K562 (cell line): ENCODE data around the gene LAMTOR4. TPM values are rescaled to one million over a fixed set of nuclear protein-coding genes. Genes with fewer than 3 reads are reported as not detected.

ENCODE experiments used
- CCNT2 ChIP-seq: IDR thresholded peaks from 2 replicates; pipeline ENCODE4 v1.6.1; 2011; ENCODE audit warnings: borderline replicate concordance, low read depth, mild to moderate bottlenecking, moderate library complexity, mixed read lengths, low read length; ENCODE audit not compliant: insufficient read length; ENCODE audit errors: extremely low read depth
- CTBP1 ChIP-seq: fragments of 450-650 bp; IDR thresholded peaks from 2 replicates; pipeline ENCODE4 v1.6.1; 2016; ENCODE audit warnings: borderline replicate concordance
- CXXC5 ChIP-seq: fragments of 250-450 bp; sonication (Bioruptor Pico); IDR thresholded peaks from 2 replicates; pipeline ENCODE4 v1.8.0; 2022; ENCODE audit warnings: inconsistent platforms, mild to moderate bottlenecking, moderate library complexity
- E2F6 ChIP-seq, 2 experiments: IDR thresholded peaks; 2 replicates each; pipeline ENCODE4 v1.6.1; 2011; ENCODE audit warnings: borderline replicate concordance in 1 of 2, control low read depth in 1 of 2, low read depth in 1 of 2, low read length in 1 of 2, mild to moderate bottlenecking in 1 of 2, mixed read lengths in 1 of 2, moderate library complexity in 1 of 2; ENCODE audit not compliant: insufficient read depth in 1 of 2, insufficient read length in 1 of 2, poor library complexity in 1 of 2, severe bottlenecking in 1 of 2; ENCODE audit errors: extremely low read depth in 1 of 2
- GABPA ChIP-seq: fragments of 200-800 bp; sonication (Bioruptor generic); conservative IDR thresholded peaks from 2 replicates; pipeline ENCODE4 v1.6.1; 2016; ENCODE audit warnings: low read depth, missing genetic modification characterization, missing compliant biosample characterization
- MAZ ChIP-seq, 2 experiments: fragments of 450-650 bp in 1 of 2; sonication (generic) in 1 of 2; formaldehyde crosslinking; IDR thresholded peaks in 1 of 2; conservative IDR thresholded peaks in 1 of 2; 2 replicates each; pipeline versions ENCODE4 v1.4.0 to v1.5.0; 2020; ENCODE audit warnings: mild to moderate bottlenecking in 1 of 2, missing genetic modification reagents in 1 of 2
- MGA ChIP-seq: fragments of 450-650 bp; IDR thresholded peaks from 2 replicates; pipeline ENCODE4 v1.6.1; 2016; ENCODE audit warnings: mild to moderate bottlenecking, moderate library complexity
- NFRKB ChIP-seq: fragments of 450-650 bp; IDR thresholded peaks from 2 replicates; pipeline ENCODE4 v1.6.1; 2016; ENCODE audit warnings: low read depth
- POLR2AphosphoS2 ChIP-seq: IDR thresholded peaks from 2 replicates; pipeline ENCODE4 v1.6.1; 2012; ENCODE audit warnings: low read length, improper control_type of control experiment
- polyA plus RNA-seq, 8 experiments: library from polyadenylated mRNA; depleted of rRNA in 4 of 8; stranded (reverse) in 5 of 8; unstranded in 3 of 8; fragments of >200 nt; fragmentation: Nextera tagmentation in 2 of 8; fragmentation: Illumina TruSeq in 1 of 8; extraction: Ambion mirVana in 2 of 8; extraction: Trizol in 1 of 8; gene quantifications; 2 replicates each; pipeline versions ENCODE4 v1.2.1 to v1.2.3, GENCODE V29; 2011 to 2014; ENCODE audit warnings: inconsistent platforms in 1 of 8, missing spikeins in 1 of 8
- total RNA-seq, 7 experiments: library from RNA; depleted of rRNA in 6 of 7; stranded (reverse); fragments of >200 nt in 6 of 7; fragmentation: Illumina TruSeq in 2 of 7; extraction: Trizol in 2 of 7; gene quantifications; 2 replicates each; pipeline versions ENCODE4 v1.2.1 to v1.2.3, GENCODE V29; 2011 to 2021; ENCODE audit warnings: low replicate concordance in 1 of 7
- TF ChIP-seq, protein P1 (sequence below): sonication (generic); formaldehyde crosslinking; IDR thresholded peaks from 2 replicates; pipeline ENCODE4 v1.8.0; 2022; ENCODE audit warnings: mild to moderate bottlenecking, missing genetic modification reagents, borderline replicate concordance

Gene LAMTOR4
- total and polyA plus RNA-seq, 9 of the 15 experiments (the other 6 are each of a cell fraction or from before 2014, with no cell fraction given): 79.6 to 314 (median 195) TPM

DNA sequence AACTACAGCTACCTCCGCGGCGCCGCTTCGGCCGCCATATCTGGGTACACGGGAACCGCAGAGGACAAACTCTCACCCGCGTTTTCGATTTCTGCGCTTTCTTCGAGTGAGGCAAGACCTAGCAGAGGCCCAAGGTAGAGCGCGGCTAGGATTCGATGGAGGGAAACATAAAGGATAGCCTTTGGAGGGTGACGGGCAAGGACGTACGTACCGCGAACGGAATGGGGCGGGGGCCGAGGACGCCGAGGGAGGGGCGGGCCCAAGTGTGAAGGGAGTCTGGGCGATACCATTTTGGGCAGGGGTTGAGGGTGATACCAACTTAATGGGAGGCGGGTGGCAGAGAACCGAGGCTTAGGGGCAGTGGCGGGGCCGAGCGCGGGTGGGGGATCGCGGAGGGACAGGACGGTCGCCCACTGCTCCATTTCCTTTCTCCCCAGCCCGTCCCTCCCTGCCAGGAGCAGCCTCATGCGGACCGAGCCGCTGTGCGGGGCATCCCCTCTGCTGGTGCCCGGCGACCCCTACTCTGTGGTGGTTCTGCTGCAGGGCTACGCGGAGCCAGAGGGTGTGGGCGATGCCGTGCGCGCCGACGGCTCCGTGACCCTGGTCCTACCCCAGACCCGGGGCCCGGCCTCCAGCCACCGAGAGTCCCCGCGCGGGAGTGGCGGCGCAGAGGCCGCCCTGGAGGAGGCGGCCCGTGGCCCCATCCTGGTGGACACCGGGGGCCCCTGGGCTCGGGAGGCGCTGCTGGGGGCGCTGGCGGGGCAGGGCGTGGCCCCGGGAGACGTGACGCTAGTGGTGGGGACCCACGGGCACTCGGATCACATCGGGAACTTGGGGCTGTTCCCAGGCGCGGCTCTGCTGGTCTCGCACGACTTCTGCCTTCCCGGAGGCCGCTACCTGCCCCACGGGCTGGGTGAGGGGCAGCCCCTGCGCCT is 21.5 kb upstream of the LAMTOR4 start, which contains the start of gene MBLAC1 (continued):
- TF ChIP-seq MGA: peak; percentile 87
- TF ChIP-seq NFRKB: peak; percentile 98
- peak; percentile 70; the same call in 1 of the 2 replicates for TF ChIP-seq POLR2AphosphoS2
- TF ChIP-seq, protein P1, sequence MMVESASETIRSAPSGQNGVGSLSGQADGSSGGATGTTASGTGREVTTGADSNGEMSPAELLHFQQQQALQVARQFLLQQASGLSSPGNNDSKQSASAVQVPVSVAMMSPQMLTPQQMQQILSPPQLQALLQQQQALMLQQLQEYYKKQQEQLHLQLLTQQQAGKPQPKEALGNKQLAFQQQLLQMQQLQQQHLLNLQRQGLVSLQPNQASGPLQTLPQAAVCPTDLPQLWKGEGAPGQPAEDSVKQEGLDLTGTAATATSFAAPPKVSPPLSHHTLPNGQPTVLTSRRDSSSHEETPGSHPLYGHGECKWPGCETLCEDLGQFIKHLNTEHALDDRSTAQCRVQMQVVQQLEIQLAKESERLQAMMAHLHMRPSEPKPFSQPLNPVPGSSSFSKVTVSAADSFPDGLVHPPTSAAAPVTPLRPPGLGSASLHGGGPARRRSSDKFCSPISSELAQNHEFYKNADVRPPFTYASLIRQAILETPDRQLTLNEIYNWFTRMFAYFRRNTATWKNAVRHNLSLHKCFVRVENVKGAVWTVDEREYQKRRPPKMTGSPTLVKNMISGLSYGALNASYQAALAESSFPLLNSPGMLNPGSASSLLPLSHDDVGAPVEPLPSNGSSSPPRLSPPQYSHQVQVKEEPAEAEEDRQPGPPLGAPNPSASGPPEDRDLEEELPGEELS (CRISPR knock-in tag): peak; percentile 20; the same call in 1 of the 2 replicates
- peak; percentile 80 for TF ChIP-seq GABPA
- TF ChIP-seq CXXC5 (CRISPR knock-in tag): peak; percentile 87
- TF ChIP-seq MAZ (CRISPR knock-in tag; conservative IDR thresholded peaks at IDR 0.05 in 1 of 2, IDR thresholded peaks at IDR 0.05 in 1 of 2): peak; percentile 91 to 93
- TF ChIP-seq E2F6 (IDR thresholded peaks at IDR 0.05; ENCODE audit: borderline replicate concordance in 1 of 2, extremely low read depth in 1 of 2, insufficient read depth in 1 of 2, insufficient read length in 1 of 2, low read depth in 1 of 2, low read length in 1 of 2, poor library complexity in 1 of 2, severe bottlenecking in 1 of 2): peak in 1 of 2 experiments; percentile 82
- peak; percentile 43 for TF ChIP-seq CCNT2
- peak; percentile 31 for TF ChIP-seq CTBP1
